Stimulated activated memory B cell treated with anti-CD40 and anti-IgM and Interleukin-4, amounts not matched to agents 10 μg/mL and 1 μg/mL and 100 μg/mL, for 72 hours (primary cell): Measurements from ENCODE around the gene TENM4.
A peak's percentile ranks its signal among the peaks of the same experiment; 100 is the strongest.

Source experiments
- ATAC-seq: fragments of 150-1000 bp; cut with Tn5 transposase; 2 replicates; pipeline ENCODE4 v1.10.0; 2021
- H3K27ac Mint-ChIP-seq: one replicate; pipeline ENCODE4 v1.8.0; 2022; ENCODE audit warnings: mild to moderate bottlenecking, mixed read lengths
- H3K27me3 Mint-ChIP-seq: one replicate; pipeline ENCODE4 v1.8.0; 2022; ENCODE audit warnings: mixed read lengths
- H3K36me3 Mint-ChIP-seq: one replicate; pipeline ENCODE4 v1.8.0; 2022; ENCODE audit warnings: mixed read lengths
- H3K4me1 Mint-ChIP-seq: one replicate; pipeline ENCODE4 v1.8.0; 2022; ENCODE audit warnings: mixed read lengths
- H3K4me3 Mint-ChIP-seq: one replicate; pipeline ENCODE4 v1.8.0; 2022; ENCODE audit warnings: mild to moderate bottlenecking, moderate library complexity, mixed read lengths
- H3K9me3 Mint-ChIP-seq: one replicate; pipeline ENCODE4 v1.8.0; 2022; ENCODE audit warnings: mixed read lengths

Gene TENM4

DNA sequence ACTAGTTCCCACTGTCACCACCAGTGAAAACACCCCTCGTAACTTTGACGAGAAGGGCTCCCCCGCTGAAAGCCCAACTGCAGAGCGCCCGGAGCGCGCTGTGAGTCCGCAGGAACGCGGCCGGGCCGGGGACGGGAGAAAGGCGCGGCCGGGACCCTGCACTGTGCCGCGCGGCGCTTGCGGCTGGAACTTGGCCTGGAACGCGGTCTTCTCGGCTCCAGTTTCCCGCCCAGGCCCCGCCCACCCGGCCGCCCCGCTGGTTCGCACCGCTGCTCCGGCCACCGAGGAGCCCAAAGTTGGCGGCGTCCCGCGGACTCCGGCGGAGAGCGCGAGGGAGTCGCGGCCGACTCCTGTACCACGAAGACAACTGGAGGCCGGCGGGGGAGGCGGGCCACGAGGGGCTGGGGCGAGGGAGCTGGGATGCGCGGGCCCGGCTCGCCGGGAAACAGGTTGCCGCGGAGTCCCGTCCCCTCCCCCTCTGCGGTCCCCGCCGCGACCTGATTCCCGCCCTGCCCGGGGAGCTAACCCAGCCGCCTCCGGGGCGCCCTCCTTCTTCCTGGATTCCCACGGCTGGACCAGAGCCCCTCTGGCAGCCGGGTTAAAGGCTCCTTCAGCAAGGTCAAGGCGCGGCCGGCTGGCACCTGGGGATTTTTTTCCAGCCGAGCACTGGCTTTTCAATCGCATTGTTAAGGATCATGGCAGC lies 3.4 kb downstream of the TENM4 start:
- no peak overlapping the region for H3K27ac Mint-ChIP-seq
- H3K4me1 Mint-ChIP-seq = peaks cover 48% of the 10 kb centered on the region
- no peaks in the 10 kb centered on the region for H3K36me3 Mint-ChIP-seq
- H3K27me3 Mint-ChIP-seq = peaks cover 57% of the 10 kb centered on the region
- no peaks in the 10 kb centered on the region for H3K9me3 Mint-ChIP-seq
- no peak for ATAC-seq
- peak overlapping the region; percentile 77 for H3K4me3 Mint-ChIP-seq

DNA sequence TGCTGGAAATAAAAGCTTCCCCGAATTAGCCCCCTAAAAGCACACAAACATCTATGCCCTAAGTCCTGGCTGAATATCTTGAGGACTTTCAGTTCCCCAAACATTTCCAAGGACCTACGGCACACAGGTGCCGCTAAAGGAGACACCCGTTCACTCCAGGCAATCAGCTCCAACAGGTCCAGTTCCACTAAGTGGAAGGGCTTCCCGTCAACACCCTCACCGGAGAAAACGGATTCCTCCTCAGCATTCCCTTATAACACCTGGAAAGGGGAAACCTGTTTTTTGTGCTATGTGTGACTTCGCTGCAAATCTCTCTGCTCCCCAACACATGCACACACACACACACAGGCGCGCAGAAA lies 3.9 kb downstream of the TENM4 start:
- no peak overlapping the region for H3K27ac Mint-ChIP-seq
- peaks cover 47% of the 10 kb centered on the region for H3K4me1 Mint-ChIP-seq
- ATAC-seq = no peak
- H3K36me3 Mint-ChIP-seq = no peaks in the 10 kb centered on the region
- H3K27me3 Mint-ChIP-seq = peaks cover 57% of the 10 kb centered on the region
- H3K9me3 Mint-ChIP-seq = no peaks in the 10 kb centered on the region
- H3K4me3 Mint-ChIP-seq = peak overlapping the region; percentile 77

DNA sequence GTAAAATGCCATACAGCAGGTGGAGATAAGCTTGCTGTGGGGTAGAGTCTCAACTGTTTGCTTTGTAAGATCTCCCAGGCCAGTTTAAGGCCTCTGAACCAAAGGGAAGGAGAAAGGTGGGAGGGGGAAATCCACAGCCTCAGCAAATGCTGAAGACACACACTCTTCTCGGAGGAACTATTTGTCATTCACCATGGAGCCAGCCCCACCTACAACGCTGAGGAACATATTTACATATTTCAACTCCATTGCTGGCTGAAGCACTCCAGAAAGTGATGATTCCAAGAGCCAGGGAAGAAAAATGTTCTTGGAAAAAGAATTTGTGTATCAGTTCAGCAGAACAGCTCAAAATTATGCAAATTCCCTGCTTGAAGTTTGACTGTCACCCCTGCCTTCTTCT lies 6.5 kb downstream of the TENM4 start:
- H3K4me3 Mint-ChIP-seq = no peak overlapping the region
- H3K27ac Mint-ChIP-seq = no peak overlapping the region
- no peaks in the 10 kb centered on the region for H3K36me3 Mint-ChIP-seq
- H3K9me3 Mint-ChIP-seq = no peaks in the 10 kb centered on the region
- H3K4me1 Mint-ChIP-seq = peaks cover 30% of the 10 kb centered on the region
- peak; percentile 52 for ATAC-seq
- peaks cover 57% of the 10 kb centered on the region for H3K27me3 Mint-ChIP-seq

DNA sequence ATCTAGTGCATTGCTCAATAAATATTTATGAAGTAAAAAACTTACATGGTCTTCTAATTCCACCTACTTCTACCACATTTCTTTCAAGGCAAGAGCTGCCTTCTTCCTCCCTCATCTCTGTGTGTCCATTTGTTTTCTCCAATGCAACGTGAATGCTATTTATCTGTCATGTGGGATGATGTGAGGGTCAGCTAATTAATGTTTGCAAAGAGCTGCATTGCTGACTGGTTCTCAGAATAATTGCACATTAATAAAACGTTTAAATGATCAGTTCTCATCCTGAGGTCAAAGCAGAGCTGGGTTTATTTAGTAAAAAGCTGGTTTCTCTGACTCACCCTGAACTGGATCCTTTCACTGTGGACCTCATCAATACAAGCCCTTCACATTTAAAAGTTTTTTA lies 8.7 kb downstream of the TENM4 start:
- peaks cover 42% of the 10 kb centered on the region for H3K27me3 Mint-ChIP-seq

DNA sequence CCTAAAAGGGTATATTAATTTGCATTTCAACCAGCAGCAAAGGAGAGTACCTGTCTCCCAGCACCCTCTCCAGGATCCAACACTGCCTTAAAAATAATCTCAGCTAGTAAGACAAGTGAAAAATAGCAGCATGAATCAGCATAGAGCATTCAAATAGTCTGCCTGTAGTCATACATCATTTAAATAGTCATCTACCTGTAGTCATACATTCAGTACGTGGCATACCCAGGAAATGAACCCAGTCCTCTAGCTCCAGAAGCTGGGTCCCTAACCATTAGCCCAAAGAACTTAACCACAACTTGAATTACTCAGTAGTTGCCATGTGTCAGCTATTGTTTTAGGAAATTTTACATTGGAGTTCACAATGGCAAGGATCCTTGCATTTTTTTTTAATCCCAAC lies 9.3 kb downstream of the TENM4 start:
- Mint-ChIP-seq H3K27me3 (peaks cover 36% of the 10 kb centered on the region), H3K36me3 (no peaks in the 10 kb centered on the region)
- no peak for ATAC-seq

More for the DNA sequence above, 8.7 kb downstream of the TENM4 start:
- no peak overlapping the region for H3K4me3 Mint-ChIP-seq
- no peak for ATAC-seq
- no peaks in the 10 kb centered on the region for H3K36me3 Mint-ChIP-seq
- no peaks in the 10 kb centered on the region for H3K9me3 Mint-ChIP-seq
- H3K27ac Mint-ChIP-seq = no peak overlapping the region
- peaks cover 16% of the 10 kb centered on the region for H3K4me1 Mint-ChIP-seq

DNA sequence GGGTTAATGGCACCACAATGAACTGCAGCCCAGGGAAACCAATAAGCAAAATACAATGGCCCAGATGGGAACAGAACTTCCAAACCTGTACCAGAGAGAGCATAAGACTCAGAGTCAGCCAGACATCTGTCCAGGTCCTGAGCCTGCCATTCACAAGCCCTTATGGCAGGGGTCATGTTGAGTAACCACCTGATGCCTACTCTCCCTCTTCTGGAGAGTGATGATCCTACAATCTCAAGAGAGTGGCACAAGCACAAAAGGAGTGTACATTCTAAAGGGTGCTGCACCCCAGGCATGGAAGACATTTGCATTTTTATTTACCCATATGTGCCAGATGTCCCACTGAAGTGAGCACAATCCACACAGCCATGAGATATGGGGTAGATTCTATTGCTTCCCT lies 10.6 kb downstream of the TENM4 start:
- ATAC-seq = no peak
- Mint-ChIP-seq H3K36me3 (no peaks in the 10 kb centered on the region), H3K27me3 (peaks cover 23% of the 10 kb centered on the region), H3K4me3 (no peak overlapping the region), H3K4me1 (peaks cover 7% of the 10 kb centered on the region), H3K27ac (no peak overlapping the region), H3K9me3 (no peaks in the 10 kb centered on the region)

More for the DNA sequence above, 9.3 kb downstream of the TENM4 start:
- Mint-ChIP-seq H3K4me1 (peaks cover 10% of the 10 kb centered on the region), H3K27ac (no peak overlapping the region), H3K4me3 (no peak overlapping the region), H3K9me3 (no peaks in the 10 kb centered on the region)

DNA sequence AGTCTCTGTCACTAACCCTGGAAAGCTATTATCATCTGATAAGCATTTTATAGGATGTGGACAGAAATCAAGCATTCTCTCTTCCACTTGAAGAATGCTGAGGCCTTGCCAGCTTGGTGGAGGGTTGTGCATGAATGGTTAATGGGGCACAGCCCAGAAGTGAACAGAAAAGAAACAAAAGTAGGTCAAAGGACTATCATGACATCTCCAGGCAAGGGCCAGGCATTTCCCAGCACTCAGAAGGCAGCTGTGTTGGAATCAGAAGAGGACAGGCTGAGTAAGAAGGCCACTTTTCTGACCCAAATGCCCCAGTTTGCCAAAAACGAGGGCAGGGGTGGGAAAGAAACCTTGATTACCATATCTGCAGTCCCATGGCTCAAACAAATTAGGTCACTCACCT lies 12.4 kb downstream of the TENM4 start:
- Mint-ChIP-seq H3K4me3 (no peak overlapping the region), H3K9me3 (no peaks in the 10 kb centered on the region), H3K27me3 (peaks cover 5% of the 10 kb centered on the region), H3K36me3 (no peaks in the 10 kb centered on the region), H3K4me1 (no peaks in the 10 kb centered on the region), H3K27ac (no peak overlapping the region)
- ATAC-seq = no peak

DNA sequence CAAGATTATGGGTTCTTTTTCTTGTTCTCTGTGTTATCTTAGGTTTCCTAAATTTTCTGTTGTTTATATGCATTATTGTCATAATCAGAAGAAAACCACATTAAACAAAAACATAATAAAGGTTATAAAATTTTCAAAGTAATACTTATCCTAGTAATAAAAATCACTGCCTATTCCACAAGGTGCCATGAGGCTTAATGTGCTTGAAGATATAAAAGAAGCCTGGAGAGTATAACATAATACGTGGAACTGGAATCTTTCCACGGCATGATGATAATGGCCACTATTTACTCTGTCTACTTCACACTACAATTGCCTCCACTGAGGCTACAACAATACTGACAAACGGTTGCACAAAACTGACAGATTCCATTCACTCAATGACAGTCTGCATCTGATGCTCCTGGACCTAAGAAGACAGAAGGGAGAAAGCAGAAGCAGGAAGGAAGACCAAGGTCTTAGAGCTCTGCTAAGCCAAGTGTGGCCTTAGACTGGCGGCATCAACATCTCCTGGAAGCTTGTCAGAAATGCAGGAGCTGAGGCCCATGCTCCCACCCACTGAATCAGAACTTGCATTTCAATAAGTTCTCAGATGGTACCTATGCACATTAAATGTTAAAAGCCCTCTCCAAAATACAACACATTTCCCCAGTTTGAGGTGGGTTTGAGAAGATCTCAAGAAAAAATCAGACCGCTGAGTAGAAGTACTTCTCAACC lies 13.1 kb downstream of the TENM4 start:
- H3K4me1 Mint-ChIP-seq = no peaks in the 10 kb centered on the region
- no peak overlapping the region for H3K4me3 Mint-ChIP-seq
- no peak for ATAC-seq
- H3K27ac Mint-ChIP-seq = no peak overlapping the region
- no peaks in the 10 kb centered on the region for H3K9me3 Mint-ChIP-seq
- no peaks in the 10 kb centered on the region for H3K36me3 Mint-ChIP-seq
- no peaks in the 10 kb centered on the region for H3K27me3 Mint-ChIP-seq

DNA sequence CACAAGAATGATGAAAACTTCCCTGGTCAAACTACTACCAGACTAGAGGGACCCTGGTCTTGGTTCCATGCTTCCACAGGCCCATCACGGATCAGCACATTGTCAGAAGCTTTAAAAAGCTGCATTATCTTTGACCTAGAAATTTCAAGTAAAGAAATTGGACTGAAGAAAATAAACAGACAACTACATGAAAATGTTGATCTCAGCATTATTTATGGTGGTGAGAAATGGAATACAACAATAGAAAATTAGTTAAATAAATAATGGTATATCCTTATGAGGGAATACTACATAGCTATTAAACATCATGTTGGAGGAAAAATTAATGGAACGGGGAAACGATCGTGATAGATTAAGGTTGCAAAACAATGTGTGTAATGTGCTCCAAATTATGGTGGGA lies 13.7 kb downstream of the TENM4 start:
- H3K27me3 Mint-ChIP-seq = no peaks in the 10 kb centered on the region
- H3K9me3 Mint-ChIP-seq = no peaks in the 10 kb centered on the region
- no peak overlapping the region for H3K27ac Mint-ChIP-seq
- no peaks in the 10 kb centered on the region for H3K36me3 Mint-ChIP-seq
- ATAC-seq = no peak
- H3K4me3 Mint-ChIP-seq = no peak overlapping the region
- H3K4me1 Mint-ChIP-seq = no peaks in the 10 kb centered on the region

DNA sequence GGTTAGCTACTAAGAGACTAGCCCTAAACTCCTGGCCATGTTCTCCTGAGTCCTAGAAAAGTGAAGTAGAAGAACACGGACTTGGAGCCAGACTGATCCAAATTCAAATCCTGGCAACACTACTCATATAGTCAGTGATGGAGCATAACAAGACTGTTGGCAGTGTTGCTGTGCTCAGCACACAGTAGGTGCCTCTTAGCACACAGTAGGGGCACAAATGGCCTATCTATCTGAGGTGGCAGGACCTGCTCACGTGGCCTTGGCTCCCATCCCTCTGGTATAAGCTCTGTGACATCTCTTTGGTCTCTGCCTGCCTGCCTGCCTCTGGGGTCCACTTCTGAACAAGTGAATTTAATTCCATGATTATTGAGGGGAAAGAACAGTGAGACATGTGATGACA lies 15.4 kb downstream of the TENM4 start:
- Mint-ChIP-seq H3K4me1 (no peaks in the 10 kb centered on the region), H3K4me3 (no peak overlapping the region), H3K9me3 (no peaks in the 10 kb centered on the region), H3K27me3 (no peaks in the 10 kb centered on the region), H3K27ac (no peak overlapping the region), H3K36me3 (no peaks in the 10 kb centered on the region)
- no peak for ATAC-seq

DNA sequence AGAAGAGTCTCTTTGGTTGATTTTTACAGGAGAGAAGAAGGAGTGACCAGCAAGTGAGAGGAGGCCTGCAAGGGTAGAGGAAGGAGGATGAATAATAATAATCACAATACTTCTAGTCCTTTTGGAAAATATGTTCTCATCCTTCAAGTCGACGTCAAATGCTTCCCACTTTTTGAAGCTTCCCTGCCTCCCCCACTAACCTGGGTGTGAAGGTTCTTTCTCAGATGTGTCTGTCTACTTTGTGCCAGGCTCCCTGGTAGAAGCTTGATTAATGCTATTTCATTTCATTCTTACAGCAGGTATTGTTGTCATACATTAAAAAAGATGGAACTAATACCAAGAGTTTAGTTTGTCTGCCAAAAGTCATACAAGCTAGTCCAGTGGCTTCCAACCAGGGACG lies 17.1 kb downstream of the TENM4 start:
- Mint-ChIP-seq H3K4me3 (no peak overlapping the region), H3K27me3 (peaks cover 11% of the 10 kb centered on the region), H3K9me3 (no peaks in the 10 kb centered on the region), H3K36me3 (no peaks in the 10 kb centered on the region), H3K27ac (no peak overlapping the region), H3K4me1 (peaks cover 6% of the 10 kb centered on the region)
- ATAC-seq = no peak

DNA sequence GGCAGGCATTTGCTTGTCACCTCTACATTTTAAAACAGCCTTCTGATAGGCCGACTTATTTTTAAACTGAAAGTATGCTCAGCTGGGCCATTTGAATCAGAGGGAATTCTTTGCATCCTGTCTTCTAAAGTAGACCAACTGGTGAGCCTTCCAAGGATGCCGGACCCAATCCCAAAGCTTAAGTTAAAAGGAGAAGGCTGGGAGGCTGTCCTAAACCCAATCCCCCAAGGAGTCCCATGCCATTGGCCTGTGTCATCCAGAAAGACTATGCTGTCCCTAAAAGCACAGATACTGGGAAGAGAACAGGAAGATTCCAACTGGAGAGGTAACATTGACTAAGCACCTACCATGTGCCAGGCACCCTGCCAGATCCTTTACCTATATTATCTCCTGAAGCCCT lies 18.0 kb downstream of the TENM4 start:
- Mint-ChIP-seq H3K4me1 (peaks cover 6% of the 10 kb centered on the region), H3K27ac (no peak overlapping the region), H3K27me3 (peaks cover 11% of the 10 kb centered on the region), H3K4me3 (no peak overlapping the region), H3K9me3 (no peaks in the 10 kb centered on the region), H3K36me3 (no peaks in the 10 kb centered on the region)
- no peak for ATAC-seq

DNA sequence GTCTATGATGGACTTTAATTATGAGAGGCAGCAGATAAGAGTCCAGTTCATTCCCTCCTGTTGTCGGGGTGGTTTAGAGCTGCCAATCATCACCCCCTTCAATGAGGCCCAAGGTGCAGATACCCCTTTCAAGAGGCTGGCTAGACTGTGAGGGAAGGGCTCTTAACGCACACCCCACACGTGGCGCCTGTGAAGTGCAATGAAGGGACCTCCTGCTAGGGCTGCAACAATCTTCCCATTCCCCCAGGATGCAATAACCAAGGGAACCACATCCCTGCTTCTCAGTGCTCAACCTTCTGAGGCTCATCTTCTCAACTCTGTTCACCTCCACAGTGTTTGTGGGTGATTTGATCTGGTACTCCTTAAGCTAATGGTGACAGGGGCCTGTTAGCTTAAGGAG lies 19.0 kb downstream of the TENM4 start:
- Mint-ChIP-seq H3K36me3 (no peaks in the 10 kb centered on the region), H3K27ac (no peak overlapping the region), H3K4me1 (peaks cover 6% of the 10 kb centered on the region), H3K9me3 (no peaks in the 10 kb centered on the region), H3K27me3 (peaks cover 11% of the 10 kb centered on the region), H3K4me3 (no peak overlapping the region)
- no peak for ATAC-seq

DNA sequence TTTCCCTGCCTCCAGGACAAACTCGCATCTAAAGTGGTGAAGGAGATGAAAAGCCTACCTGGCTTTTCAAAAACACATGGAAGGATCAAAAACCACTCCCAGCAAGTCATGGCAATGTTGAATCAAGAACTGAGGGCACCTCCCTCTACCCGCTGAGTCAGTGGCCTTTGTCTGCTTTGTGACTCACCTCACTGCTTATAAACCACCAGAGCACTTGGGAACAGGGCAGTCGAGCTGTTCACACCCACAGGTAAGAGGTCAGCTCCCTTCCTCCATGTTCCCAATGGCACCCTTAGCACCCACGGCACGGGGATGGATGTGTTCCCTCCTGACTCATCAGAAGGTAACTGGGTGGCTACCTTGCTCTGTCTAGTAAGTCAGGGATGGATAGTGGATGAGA lies 21.7 kb downstream of the TENM4 start:
- H3K4me3 Mint-ChIP-seq = no peak overlapping the region
- no peaks in the 10 kb centered on the region for H3K36me3 Mint-ChIP-seq
- H3K4me1 Mint-ChIP-seq = peaks cover 6% of the 10 kb centered on the region
- ATAC-seq = no peak
- H3K9me3 Mint-ChIP-seq = no peaks in the 10 kb centered on the region
- peaks cover 11% of the 10 kb centered on the region for H3K27me3 Mint-ChIP-seq
- no peak overlapping the region for H3K27ac Mint-ChIP-seq

DNA sequence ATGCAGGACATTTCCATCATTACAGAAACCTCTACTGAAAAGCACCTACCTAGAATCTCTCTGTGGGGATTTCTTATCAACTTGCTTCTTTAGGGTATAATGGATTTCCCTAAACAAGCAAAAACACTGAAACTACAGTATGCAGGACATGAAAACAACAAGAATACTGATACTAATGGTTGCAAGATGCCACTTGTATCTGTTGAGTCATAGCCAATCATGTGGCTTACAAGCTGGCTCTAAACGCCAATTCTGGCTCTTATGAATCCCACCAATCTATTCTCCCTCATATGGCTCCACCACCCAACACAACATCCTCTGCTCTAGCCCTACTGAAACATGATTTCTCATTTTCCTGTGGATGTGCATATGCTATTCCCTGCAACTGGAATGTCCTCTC lies 22.6 kb downstream of the TENM4 start:
- Mint-ChIP-seq H3K4me3 (no peak overlapping the region), H3K27ac (no peak overlapping the region), H3K4me1 (peaks cover 6% of the 10 kb centered on the region), H3K36me3 (no peaks in the 10 kb centered on the region), H3K9me3 (no peaks in the 10 kb centered on the region), H3K27me3 (peaks cover 11% of the 10 kb centered on the region)
- no peak for ATAC-seq
